GM21381 (cell line): ENCODE data around the gene ARV1.
"Not testable (repeated sequence)": the region's sequence is repeated elsewhere in the genome, so short reads cannot be mapped to it uniquely, and the experiment has no call there.

ENCODE experiments used
- ATAC-seq: cut with Tn5 transposase; IDR thresholded peaks from one replicate; pipeline ENCODE4 v1.9.1; 2021; ENCODE audit warnings: mild to moderate bottlenecking, moderate library complexity; ENCODE audit not compliant: unreplicated experiment

ARV1 gene

DNA sequence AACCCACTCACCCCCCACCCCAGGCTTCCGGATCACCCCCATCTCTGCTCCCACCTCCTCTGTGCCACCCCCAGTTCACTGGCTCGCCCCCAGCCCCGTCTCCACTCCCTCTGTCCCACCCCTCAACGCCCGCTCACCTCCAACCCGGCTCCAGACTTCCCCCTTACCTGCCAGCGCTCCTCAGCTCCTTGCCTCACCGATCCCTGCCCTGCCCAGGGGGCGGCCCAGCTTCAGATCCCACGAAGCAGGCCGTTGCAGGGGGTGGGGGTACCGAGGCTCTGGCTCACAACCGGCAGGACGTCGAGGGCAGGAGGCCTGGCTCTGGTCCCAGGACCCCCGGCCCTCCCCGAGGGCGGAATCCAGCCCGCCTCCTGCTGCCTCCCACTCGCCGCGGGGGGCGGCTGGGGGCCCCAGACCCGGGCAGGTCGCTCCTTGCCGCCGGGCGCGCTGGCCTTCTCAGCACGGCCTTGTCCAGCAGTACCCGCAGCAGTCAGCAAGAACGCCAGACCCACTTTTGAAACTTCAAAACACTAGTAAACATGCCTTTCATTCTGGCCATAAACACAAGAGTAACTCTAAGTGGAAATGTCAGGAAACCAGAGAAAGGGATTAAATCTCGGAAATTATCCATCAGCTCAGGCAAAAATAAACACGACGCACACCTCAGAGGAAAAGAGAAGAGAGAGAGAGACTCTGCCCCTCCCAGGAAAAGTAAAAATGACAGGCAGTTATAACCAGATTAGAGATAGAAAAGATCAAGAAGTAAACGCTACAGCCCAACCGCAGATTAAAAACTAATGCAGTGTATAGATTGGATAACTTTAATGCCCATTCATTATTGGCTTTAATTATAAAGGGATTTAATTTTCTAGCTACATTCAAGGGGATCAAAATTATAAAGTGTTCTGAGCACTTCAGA is 62.2 kb downstream of the ARV1 start:
- no peak for ATAC-seq

- no peak for ATAC-seq
These were observed 62.9 kb downstream of the ARV1 start for GRCh38 chr1:231041719-231042261.

- ATAC-seq: no peak
These were observed 65.7 kb downstream of the ARV1 start for GRCh38 chr1:231044588-231044987.

DNA sequence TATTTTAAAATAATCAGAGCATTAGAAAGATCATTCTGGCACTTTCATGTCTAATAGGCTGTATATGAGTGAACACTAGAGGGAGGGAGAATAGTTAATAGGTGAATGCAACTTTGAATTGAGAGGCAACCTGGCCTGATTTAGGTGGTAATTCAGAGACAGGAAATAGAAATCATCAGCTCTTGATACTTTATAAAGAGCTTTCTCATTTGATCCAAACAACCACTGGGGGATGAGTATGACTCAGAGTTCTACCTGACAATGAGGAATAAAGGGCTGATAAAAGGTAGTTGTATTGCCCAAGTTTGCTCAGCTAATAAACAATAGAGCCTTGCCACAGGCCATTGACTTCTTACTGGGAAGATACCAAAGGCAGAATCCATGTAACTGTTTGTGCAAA is 66.4 kb downstream of the ARV1 start:
- ATAC-seq: no peak

DNA sequence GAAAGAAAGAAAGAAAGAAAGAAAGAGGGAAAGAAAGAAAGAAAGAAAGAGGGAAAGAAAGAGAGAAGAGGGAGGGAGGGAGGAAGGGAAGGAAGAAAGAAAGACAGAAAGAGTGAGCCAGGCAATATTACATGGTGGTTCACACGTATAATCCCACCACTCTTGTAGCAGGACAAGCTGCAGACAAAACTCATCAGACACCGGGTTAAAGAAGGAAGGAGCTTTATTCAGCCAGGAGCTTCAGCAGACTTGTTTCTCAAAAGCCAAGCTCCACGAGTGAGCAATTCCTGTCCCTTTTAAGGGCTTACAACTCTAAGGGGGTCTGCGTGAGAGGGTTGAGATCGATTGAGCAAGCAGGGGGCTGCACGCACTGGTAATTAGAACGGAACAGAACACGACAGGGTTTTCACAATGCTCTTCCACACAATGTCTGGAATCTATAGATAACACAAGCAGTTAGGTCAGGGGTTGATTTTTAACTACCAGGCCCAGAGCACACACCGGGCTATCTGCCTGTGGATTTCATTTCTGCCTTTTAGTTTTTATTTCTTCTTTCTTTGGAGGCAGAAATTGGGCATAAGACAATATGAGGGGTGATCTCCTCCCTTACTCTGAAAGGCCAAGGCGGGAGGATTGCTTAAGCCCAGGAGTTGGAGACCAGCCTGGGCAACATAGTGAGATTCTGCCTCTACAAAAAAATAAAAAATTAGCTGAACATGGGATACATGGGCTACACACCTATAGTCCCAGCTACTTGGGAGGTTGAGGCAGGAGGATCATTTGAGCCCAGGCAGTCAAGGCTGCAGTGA is 67.2 kb downstream of the ARV1 start:
- not testable (repeated sequence) for ATAC-seq

DNA sequence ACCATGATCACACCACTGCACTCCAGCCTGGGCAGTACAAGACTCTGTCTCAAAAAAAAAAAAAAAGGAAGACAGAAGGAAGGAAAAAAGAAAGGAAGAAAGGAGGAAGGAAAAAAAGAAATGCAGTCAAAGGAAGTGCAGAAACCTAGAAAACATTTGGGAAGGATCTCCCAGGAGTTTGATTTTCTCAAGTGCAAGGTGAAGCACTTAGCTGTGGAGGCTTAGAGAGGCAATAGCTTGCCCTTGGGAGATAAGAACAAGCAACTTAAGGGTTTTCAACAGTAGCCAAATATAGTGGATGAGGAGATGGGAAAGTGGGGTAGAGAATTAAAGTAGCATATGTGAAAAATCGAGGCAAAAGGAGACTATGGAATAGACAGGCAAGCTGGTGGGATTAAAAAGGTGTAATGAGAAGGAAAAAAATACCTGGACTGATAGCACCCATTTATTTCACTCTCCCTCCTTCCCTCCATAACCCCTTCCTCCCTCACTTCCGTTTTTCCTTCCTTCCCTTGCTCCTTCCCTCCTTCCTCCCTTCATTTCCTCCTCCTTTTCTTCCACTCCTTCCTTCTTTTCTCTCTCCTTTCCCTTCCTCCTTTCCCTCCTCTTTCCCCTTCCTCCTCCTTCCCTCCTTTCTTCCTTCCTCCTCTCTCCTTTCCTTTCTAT is 68.0 kb downstream of the ARV1 start:
- ATAC-seq: no peak

GRCh38 chr1:231047529-231047928 is 68.6 kb downstream of the ARV1 start:
- not testable (repeated sequence) for ATAC-seq

- not testable (repeated sequence) for ATAC-seq
These were observed 69.5 kb downstream of the ARV1 start for GRCh38 chr1:231048419-231048818.

DNA sequence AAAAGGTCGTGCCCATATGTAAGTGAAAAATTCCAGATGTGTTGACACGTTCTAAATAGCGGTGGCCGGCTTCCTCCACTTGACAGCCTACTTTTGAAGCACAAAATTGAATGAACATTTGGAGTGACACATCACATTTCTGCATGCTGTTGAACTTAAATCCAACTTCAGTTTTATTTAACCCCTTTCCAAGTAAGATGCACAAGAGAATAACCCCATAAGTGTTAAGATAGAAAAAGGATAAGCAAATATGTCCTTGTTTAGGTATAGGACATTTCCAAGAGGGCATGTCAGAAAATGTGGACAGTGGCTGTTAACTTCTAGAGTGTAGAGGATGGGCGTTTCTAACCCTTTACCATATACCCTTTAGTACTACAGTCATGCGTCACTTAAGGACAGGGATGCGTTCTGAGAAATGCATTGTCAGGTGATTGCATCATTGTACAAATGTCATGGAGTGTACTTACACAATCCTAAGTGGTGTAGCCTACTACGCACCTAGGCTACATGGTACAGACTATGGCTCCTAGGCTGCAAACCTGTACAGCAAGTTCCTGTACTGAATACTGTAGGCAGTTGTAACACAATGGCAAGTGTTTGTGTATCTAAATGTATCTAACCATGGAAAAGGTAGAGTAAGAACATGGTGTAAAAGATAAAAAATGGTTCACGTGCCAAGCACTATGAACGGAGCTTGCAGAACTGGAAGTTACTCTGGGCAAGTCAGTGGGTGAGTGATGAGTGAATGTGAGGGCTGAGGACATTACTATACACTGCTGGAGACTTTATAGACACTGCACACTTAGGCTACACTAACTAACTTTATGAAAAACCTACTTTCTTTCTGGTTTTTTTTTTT is 70.5 kb downstream of the ARV1 start:
- ATAC-seq: no peak
